ENCODE data around the gene TNNC2. TPM values are rescaled to one million over a fixed set of nuclear protein-coding genes. Genes with fewer than 3 reads are reported as not detected.

The TNNC2 gene
- total and polyA plus RNA-seq, 9 donors: 1.5 to 3.7 (median 3.4) TPM; not detected in 1

DNA sequence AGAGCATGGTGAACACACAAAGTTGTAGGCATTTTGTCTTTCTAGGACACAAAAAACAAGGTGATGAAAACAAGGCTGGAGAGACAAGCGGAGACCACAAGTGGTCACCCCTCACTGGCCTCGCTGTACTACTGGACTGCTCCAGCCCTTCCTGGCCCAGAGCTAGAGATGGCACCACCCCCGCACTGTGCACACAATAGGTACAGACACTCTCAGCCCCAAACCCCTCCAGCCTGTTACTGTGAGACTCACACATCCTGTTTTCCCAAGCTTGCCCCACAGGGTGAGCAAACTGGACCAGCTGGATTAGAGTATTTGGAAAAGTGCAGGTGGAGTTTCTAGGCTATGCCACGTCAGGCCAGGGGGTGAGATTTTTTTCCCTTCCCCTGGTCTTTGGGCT, 45.5 kb upstream of the TNNC2 start:
- H3K27ac ChIP-seq: no peak overlapping the region
- H3K36me3 ChIP-seq: no peaks in the 10 kb centered on the region
- peaks cover 1% of the 10 kb centered on the region for H3K4me1 ChIP-seq (ENCODE audit: insufficient read depth)
- TF ChIP-seq EP300 (IDR thresholded peaks at IDR 0.05) (no peak), POLR2A (IDR thresholded peaks at IDR 0.05) (no peak)
- TF ChIP-seq, protein P1, sequence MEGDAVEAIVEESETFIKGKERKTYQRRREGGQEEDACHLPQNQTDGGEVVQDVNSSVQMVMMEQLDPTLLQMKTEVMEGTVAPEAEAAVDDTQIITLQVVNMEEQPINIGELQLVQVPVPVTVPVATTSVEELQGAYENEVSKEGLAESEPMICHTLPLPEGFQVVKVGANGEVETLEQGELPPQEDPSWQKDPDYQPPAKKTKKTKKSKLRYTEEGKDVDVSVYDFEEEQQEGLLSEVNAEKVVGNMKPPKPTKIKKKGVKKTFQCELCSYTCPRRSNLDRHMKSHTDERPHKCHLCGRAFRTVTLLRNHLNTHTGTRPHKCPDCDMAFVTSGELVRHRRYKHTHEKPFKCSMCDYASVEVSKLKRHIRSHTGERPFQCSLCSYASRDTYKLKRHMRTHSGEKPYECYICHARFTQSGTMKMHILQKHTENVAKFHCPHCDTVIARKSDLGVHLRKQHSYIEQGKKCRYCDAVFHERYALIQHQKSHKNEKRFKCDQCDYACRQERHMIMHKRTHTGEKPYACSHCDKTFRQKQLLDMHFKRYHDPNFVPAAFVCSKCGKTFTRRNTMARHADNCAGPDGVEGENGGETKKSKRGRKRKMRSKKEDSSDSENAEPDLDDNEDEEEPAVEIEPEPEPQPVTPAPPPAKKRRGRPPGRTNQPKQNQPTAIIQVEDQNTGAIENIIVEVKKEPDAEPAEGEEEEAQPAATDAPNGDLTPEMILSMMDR (IDR thresholded peaks at IDR 0.05): no peak
- no peaks in the 10 kb centered on the region for H3K9me3 ChIP-seq
- 88 to 93% (median 92%) methylated on average over 4 of the region's 4 CpGs for WGBS, 3 donors
- no peaks in the 10 kb centered on the region for H3K27me3 ChIP-seq
- DNase-seq: no peak
- no peak overlapping the region for H3K4me3 ChIP-seq
- intact Hi-C loops (cut with DNase I): no loop called here

- DNase-seq: no peak
- Histone ChIP-seq H3K27ac (peak overlapping the region in 1 of 2 donors; percentile 69), H3K4me1 (ENCODE audit: insufficient read depth) (peaks cover 1% of the 10 kb centered on the region), H3K9me3 (no peaks in the 10 kb centered on the region), H3K36me3 (no peaks in the 10 kb centered on the region), H3K27me3 (no peaks in the 10 kb centered on the region), H3K4me3 (no peak overlapping the region)
- TF ChIP-seq, protein P1 (IDR thresholded peaks at IDR 0.05): no peak
- intact Hi-C loops (cut with DNase I): no loop called here
These were observed 40.7 kb upstream of the TNNC2 start for GRCh38 chr20:45867819-45868176.

DNA sequence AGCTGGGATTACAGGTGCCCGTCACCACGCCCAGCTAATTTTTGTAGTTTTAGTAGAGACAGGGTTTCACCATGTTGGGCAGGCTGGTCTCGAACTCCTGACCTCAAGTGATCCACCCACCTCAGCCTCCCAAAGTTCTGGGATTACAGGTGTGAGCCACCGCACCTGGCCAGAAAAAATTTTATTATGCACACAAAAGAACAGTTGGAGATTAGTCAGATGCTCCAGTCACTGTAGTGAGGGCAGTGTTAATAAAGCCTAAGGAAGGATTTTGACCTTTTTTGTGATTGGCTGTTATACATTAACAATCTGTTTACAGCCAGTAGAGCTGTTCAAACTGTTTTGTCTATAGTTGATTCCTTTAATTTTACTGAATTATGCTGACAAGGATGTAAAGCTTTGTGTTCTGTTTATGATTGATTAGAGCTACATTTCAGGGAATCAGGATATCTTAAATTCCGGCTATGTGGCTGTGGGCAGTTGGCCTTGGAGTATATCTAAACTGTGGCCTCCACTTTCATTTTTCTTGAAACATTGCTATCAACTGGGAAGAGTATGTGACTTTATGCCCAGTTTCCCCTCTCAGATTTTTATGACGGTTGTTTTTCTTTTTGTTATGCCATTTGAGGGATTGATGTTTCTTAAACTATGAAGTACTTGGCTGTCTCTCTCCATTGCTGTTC, 40.2 kb upstream of the TNNC2 start:
- Histone ChIP-seq H3K9me3 (no peaks in the 10 kb centered on the region), H3K4me1 (ENCODE audit: insufficient read depth) (peaks cover 1% of the 10 kb centered on the region), H3K36me3 (no peaks in the 10 kb centered on the region), H3K27me3 (no peaks in the 10 kb centered on the region), H3K27ac (peak overlapping the region in 1 of 2 donors; percentile 69), H3K4me3 (no peak overlapping the region)
- intact Hi-C loops (cut with DNase I): no loop called here
- DNase-seq: peak in 1 of 5 donors; percentile 17
- no peak for TF ChIP-seq EP300 (IDR thresholded peaks at IDR 0.05)
- TF ChIP-seq, protein P1 (IDR thresholded peaks at IDR 0.05): no peak
- no peak for TF ChIP-seq POLR2A (IDR thresholded peaks at IDR 0.05)
- WGBS, 3 donors: 55 to 72% (median 66%) methylated on average over 6 of the region's 6 CpGs

DNA sequence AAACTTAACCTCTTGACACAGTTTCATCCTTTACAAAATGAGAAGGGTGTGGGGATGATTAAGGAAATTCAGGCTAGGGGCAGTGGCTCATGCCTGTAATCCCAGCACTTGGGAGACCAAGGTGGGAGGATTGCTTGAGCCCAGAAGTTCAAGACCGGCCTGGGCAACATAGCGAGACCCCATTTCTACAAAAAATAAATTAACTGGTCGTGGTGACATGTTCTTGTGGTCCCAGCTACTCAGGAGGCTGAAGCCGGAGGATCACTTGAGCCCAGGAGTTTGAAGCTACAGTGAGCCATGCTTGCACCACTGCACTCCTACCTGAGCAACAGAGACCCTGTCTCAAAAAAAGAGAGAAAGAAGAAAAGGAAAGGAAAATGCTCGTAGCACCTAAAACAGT, 39.3 kb upstream of the TNNC2 start:
- H3K9me3 ChIP-seq: no peaks in the 10 kb centered on the region
- WGBS, 3 donors: 91 to 94% (median 92%) methylated on average over 5 of the region's 5 CpGs
- peak in 1 of 5 donors; percentile 9 for DNase-seq

More for the DNA sequence above, 39.3 kb upstream of the TNNC2 start:
- peaks cover 1% of the 10 kb centered on the region for H3K4me1 ChIP-seq (ENCODE audit: insufficient read depth)
- no peaks in the 10 kb centered on the region for H3K27me3 ChIP-seq
- no peaks in the 10 kb centered on the region for H3K36me3 ChIP-seq
- peak overlapping the region in 1 of 2 donors; percentile 69 for H3K27ac ChIP-seq
- H3K4me3 ChIP-seq: no peak overlapping the region
- intact Hi-C loops (cut with DNase I): no loop called here
- TF ChIP-seq POLR2A (IDR thresholded peaks at IDR 0.05): no peak
- TF ChIP-seq, protein P1 (IDR thresholded peaks at IDR 0.05): no peak
- TF ChIP-seq EP300 (IDR thresholded peaks at IDR 0.05): no peak
